T follicular helper cell (primary cell): Measurements from ENCODE around the gene XPNPEP1.
A peak's percentile ranks its signal among the peaks of the same experiment; 100 is the strongest.
"Not testable (repeated sequence)": the region's sequence is repeated elsewhere in the genome, so short reads cannot be mapped to it uniquely, and the experiment has no call there.

Source experiments
- DNase-seq: peaks from one replicate; pipeline ENCODE4 v3.0.0-alpha.2; 2020; ENCODE audit warnings: low read depth

XPNPEP1 gene

DNA sequence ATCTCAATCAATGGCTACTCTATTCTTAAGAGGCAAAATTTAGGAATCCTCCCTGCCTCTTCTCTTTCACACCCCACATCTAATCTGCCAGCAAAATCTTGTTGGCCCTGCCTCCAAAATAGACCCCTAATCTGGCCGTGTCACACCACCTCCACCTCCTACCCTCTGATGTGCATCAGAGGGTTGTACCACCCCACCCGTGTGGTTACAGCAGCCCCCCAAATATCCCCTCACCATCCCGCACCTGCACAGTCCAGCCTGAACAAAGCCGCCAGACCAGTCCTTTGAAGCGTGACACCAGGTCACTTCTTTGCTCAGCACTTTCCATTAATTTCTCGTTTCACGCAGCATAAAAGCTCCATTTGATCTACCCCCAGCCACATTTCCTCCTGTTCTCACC, 776 bp upstream of the XPNPEP1 start:
- no peak for DNase-seq

- no peak for DNase-seq
Observed at GRCh38 chr10:109922358-109922975, 844 bp downstream of the XPNPEP1 start.

GRCh38 chr10:109920016-109920415, 3.3 kb downstream of the XPNPEP1 start:
- no peak for DNase-seq

GRCh38 chr10:109919220-109919619, 4.1 kb downstream of the XPNPEP1 start:
- no peak for DNase-seq

DNA sequence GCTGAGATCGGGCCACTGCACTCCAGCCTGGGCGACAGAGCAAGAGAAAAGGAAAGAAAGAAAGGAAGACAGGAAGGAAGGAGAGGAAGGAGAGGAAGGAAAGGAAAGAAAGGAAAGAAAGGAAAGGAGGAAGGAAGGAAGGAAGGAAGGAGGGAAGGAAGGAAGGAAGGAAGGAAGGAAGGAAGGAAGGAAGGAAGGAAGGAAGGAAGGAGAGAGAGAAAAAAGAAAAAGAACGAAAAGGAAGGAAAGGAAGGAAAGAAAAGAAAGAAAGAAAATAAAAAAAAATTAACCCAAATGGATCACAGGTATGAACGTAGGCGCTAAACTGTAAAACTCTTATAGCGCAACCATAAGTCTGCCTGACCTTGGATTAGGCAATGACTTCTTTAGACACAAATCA, 4.6 kb downstream of the XPNPEP1 start:
- DNase-seq, result not testable (repeated sequence)

DNA sequence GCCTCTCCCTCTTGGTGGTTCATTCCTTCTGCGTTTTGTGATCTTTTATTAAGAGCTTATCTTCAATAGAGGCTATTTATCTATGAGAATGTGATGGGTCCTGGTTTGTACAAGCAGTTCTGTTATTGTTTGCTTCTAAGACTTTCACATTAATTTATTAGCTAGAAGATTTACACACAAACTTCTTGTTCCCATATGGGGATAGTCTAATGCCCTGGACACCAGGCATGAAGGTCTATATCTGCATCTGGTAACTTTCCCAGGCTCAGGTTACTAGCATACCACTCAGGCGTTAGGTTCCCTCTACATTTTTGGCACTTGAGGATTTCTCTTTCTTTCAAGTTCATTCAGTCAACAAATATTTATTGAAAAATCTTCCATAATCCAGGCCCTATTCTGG, 7.7 kb downstream of the XPNPEP1 start:
- no peak for DNase-seq

GRCh38 chr10:109914966-109915365, 8.3 kb downstream of the XPNPEP1 start:
- DNase-seq, result peak; percentile 26

DNA sequence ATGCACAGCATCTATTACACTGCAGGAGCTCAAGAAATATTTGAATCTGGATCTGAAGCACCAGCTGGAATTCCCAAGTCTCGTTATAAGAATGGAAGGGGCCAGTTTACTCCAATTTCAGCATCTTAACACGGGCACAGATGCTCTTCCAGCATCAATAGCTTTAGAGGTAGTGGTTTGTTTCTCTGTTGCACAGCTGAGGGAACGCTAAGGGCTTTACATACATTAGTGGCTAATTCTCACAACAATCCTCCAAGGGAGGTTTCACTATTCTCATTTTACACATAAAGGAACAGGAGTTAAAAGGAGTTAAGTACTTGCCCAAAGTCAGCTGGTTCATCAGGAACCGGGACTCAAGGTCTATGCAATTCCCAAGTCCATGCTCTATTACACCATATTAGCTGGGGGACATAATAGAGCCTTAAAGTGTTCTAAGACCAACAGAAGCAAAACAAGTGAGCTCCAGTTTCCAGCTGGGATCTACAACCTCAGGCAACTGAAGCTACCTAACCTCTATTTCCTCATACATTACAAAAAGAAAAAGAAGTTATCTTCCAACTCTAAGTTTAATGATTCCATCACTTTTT, 9.9 kb downstream of the XPNPEP1 start:
- no peak for DNase-seq

- no peak for DNase-seq
Observed at GRCh38 chr10:109912335-109913281, 10.7 kb downstream of the XPNPEP1 start.

- no peak for DNase-seq
Observed at GRCh38 chr10:109911903-109912302, 11.4 kb downstream of the XPNPEP1 start.

DNA sequence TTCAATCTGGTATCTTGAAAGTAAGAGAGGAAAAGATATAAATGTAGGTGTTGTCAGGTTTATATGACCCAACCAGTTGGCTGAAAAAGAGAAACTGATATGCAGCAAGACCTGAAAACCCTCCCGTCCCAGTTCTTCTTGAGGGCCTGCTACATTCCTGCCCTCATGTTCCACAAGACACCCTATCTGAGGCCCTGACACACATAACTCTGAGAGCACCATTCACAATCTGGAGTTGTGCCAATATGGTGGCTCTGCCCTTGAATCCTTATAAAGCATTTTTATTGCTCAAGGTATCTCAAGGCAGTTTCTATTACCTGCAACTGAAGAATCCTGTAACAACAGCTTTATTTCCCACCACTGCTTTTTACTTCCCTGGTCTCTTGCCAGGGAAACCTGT, 17.0 kb downstream of the XPNPEP1 start:
- DNase-seq, result no peak

DNA sequence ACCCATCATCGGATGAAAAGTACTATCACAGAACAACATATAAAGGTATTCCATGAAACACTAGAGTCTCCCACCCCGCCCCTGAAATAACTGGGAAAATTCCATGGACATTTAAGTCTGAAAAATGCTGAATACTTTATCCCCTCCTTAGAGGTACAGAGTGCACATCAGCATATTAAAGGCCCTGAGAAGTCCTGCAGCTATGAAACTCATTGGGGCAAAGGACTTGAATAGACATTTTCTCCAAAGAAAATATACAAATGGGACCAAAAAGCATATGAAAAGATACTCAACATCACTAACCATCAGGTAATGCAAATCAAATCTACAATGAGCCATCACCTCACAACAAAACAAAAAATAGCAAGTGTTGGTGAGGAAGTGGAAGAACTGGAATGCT, 18.9 kb downstream of the XPNPEP1 start:
- DNase-seq, result no peak

DNA sequence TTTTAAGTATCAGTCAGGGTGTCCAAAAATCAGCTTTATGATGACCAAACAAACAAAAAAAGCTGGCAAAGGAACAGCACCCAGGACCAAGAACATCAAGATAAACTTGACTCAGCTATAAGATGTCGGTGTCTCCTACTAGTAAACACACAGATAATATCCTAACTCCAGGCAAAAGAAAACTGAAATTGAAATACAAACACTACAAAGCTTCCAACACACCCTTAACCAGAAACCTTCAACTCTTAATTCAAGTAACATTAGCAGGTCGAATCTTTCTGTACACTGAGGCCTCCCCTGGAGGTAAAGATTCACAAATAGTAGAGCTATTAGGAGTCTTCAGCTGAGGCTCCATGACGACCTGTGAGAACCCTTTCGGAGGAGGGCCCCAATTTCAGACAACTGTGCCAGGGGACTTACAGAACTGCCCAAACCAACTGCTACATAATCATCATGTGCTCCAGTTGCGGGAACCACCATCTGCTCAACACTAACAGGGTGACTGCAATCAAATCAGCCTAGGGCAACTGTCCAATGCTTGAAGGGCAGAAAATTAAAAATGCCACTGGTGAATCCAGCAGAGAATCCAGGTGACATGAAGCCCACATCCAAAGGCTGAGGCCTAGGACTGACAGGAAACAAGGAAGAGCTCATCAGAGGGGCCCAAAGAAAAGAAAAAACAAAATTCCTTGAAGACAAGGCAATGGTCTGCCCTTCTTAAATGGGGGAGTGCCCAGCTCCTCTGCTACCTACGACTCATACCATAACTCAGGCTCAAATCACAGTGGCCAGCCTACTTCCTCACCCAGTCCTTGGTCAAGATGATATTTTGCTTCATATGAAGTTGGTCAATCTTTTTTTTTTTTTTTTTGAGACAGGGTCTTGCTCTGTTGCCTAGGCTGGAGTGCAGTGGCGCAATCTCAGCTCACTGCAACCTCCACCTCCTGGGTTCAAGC, 20.0 kb downstream of the XPNPEP1 start:
- no peak for DNase-seq

DNA sequence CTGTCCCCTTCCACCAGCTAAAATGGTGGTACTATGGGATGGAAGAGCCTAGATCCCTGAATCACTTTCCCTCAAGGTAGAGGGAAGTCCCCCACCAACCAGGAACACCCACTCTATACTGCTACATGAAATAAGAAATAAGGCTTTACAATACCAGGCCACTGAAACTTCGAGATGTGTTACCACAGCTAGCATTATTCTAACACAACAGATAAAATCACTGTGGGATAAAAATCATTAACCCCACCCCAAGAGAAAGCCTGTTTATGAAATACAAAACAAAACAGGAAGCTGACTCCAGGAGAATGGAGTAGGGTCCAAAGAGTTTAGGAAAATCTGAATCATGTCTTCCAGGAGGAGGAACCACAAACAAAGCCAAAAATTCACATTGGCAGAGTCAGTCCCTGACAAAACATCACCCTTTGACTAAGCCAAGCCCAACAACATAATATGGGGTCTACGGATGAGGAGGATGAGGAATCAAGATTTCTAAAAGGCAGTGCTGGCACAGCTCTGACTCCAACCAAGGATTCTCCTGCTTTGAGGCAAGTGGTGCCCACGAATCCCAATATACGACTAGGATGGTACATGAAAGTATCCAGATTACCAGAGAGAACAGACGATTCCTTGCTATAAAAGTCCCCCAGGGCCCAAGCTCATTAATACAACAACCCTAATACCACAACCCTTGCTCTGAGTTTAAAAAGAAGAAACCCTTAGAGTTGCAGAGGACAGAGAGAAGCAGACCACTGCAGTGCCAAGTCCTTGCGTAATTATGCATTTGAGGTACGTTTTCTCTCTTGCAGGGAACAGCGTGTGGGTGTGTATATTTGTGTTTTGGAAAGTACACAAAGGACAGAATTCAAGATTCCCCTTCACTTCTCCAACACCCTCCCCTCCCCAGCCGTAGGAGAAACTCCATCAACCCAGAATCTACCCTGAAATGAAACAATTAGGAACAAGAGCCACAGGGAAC, 23.7 kb downstream of the XPNPEP1 start:
- DNase-seq, result no peak

DNA sequence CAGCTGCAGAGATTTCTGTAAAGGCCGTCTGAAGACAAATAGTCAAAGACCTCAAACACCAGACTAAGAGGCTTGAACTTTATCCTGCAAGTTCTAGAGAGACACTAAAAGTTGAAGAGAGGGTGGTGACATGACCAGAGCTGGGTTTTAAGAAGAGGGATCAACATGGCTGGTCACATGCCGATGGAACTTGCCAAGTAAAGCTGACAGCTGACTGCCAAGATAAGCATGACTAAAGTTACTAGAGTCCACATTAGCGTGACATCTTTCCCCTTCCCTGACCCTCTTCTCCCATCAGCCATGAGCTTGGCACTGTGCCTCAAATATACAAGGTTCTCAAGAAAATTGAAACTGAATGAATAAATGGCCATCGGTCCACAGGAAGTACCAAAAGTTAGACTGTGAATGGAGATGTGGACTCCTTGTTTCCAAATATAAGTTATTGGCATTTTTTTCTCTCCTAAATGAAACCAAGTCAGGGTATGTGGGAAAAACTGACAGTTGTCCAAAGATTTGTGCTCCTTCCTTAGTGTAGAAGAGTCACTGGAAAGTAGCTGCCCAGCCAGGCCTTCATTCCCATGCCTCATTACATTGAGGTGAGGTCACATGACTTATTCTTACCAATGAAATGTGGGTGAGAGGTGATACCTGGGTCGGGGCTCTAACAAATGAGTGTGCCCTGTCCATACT, 24.5 kb downstream of the XPNPEP1 start:
- no peak for DNase-seq

DNA sequence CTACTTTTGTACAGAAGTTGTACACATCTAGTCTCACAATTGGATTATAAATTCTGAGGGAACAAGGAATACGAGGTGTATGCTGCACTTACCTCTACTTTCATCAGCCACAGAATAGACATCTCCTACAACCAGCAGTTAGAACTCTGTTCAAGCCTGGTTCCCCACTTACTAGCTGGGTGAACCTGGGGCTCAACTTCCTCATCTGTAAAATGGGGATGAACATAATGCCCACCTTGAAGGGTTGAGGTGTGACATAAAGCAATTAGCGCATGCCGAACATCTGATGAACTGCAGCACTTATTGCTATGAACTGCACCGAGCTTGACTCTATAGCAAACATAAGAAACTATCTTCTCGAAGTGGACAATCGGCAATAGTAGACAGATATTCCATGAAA, 25.3 kb downstream of the XPNPEP1 start:
- no peak for DNase-seq

- no peak for DNase-seq
Observed at GRCh38 chr10:109895848-109896247, 27.5 kb downstream of the XPNPEP1 start.

DNA sequence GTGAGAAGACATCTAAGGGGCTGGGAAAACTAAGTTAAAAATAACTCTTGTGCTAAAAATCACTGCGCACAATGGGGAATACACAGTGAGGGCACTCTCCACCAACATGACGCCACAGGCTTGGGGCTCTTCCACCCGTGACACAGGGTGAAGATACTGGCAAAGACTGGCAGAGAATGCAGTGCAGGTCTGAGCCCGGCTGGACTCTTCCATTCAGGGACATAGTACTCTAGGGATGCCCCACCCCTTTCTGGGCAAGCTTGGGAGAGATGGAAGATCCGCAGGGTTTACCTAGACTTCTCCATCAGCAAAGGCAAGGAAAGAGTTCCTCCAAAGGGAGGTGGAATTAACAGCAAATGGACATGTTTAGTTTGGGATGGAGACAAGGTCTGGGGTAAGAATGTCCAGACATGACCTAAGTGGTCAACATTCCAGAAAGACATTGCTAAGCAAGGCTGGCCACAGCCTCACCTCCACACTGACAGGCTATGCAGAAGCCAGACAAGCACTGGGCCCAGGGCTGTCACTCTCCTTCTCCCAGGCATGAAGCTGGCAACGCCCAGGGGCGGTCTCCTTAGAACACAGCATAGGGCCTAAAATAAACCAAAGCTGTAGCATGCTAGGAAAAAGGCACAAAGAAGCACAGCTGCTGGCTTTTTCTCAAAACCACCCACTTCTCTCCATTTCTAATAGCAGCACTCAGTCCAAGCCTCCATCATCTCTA, 28.1 kb downstream of the XPNPEP1 start:
- DNase-seq, result no peak

GRCh38 chr10:109894516-109894915, 28.8 kb downstream of the XPNPEP1 start:
- DNase-seq, result no peak
